BJ (cell line): Measurements from ENCODE around the gene FAM98B. TPM values are rescaled to one million over a fixed set of nuclear protein-coding genes. Genes with fewer than 3 reads are reported as not detected.

Experiments
- CTCF ChIA-PET: fragments of 350-600 bp; formaldehyde crosslinking; extraction: SDS; loops from one replicate; lab custom pipeline; 2021; ENCODE audit warnings: antibody characterized with exemption, inconsistent platforms; lab: Yijun Ruan, JAX
- POLR2A ChIA-PET: fragments of 300-600 bp; sonication (Branson Sonifier 250); formaldehyde crosslinking; extraction: SDS; loops from one replicate; lab custom pipeline; 2021; ENCODE audit warnings: antibody characterized with exemption; lab: Charles Lee
- DNase-seq: peaks from one replicate; pipeline ENCODE4 v3.0.0-alpha.2; 2011; ENCODE audit warnings: low read depth
- H3K27me3 ChIP-seq: 2 replicates; pipeline ENCODE4 v1.6.0; 2011; ENCODE audit warnings: low read length; ENCODE audit not compliant: control insufficient read depth, insufficient read depth
- H3K36me3 ChIP-seq: 2 replicates; pipeline ENCODE4 v1.5.1; 2011; ENCODE audit warnings: low read length; ENCODE audit not compliant: control insufficient read depth, insufficient read depth
- H3K4me3 ChIP-seq: 2 replicates; pipeline ENCODE4 v1.5.1; 2011; ENCODE audit warnings: low read depth, mild to moderate bottlenecking, control low read depth, low read length
- CTCF ChIP-seq: IDR thresholded peaks from 2 replicates; pipeline ENCODE4 v1.5.1; 2011; ENCODE audit warnings: low read depth, mild to moderate bottlenecking, control low read depth, inconsistent platforms, low read length, moderate library complexity; ENCODE audit not compliant: insufficient read depth
- polyA plus RNA-seq: library from polyadenylated mRNA; depleted of rRNA; stranded (reverse); fragments of >200 nt; gene quantifications from 2 replicates; pipeline ENCODE4 v1.2.3, GENCODE V29; 2011

FAM98B gene
- polyA plus RNA-seq, 1 experiment, result 4.9 TPM

- POLR2A ChIA-PET, result no interaction called here
- H3K36me3 ChIP-seq, result no peaks in the 10 kb centered on the region
- CTCF ChIA-PET, result interaction anchor here (1.0 to 4.4 kb wide), 27 partner anchors 11 to 447 kb away, joined by 3 to 90 read pairs (median 6); partner anchors contain the start of genes FAM98B and RASGRP1
Measured at GRCh38 chr15:38441130-38441519, 12.8 kb upstream of the FAM98B start.

GRCh38 chr15:38454696-38455090, 766 bp downstream of the FAM98B start:
- H3K4me3 ChIP-seq, result peak overlapping the region; percentile 84
- no peaks in the 10 kb centered on the region for H3K27me3 ChIP-seq
- no peak for DNase-seq
- no peaks in the 10 kb centered on the region for H3K36me3 ChIP-seq
- no peak for TF ChIP-seq CTCF
- POLR2A ChIA-PET, result interaction anchor here (0.8 kb wide), 1 partner anchor 475 kb away, joined by 3 read pairs; no protein-coding TSS in a partner anchor
- CTCF ChIA-PET, result interaction anchor here (0.7 to 3.7 kb wide), 13 partner anchors 9 to 244 kb away, joined by 3 to 36 read pairs (median 5); partner anchors contain the start of gene RASGRP1

More at GRCh38 chr15:38441130-38441519, 12.8 kb upstream of the FAM98B start:
- no peak for TF ChIP-seq CTCF
- Histone ChIP-seq H3K27me3 (peaks cover 9% of the 10 kb centered on the region), H3K4me3 (no peak overlapping the region)
- no peak for DNase-seq

- POLR2A ChIA-PET, result no interaction called here
- peak overlapping the region; percentile 84 for H3K4me3 ChIP-seq
- no peaks in the 10 kb centered on the region for H3K36me3 ChIP-seq
- CTCF ChIA-PET, result interaction anchor here (0.7 to 3.7 kb wide), 12 partner anchors 8 to 244 kb away, joined by 3 to 36 read pairs (median 4); partner anchors contain the start of gene RASGRP1
- TF ChIP-seq CTCF, result no peak
- no peak for DNase-seq
- H3K27me3 ChIP-seq, result no peaks in the 10 kb centered on the region
Measured at GRCh38 chr15:38455092-38455491, 1.2 kb downstream of the FAM98B start.

- ChIA-PET CTCF (interaction anchor here (1.4 to 2.9 kb wide), 2 partner anchors 18 to 241 kb away, joined by 3 to 8 read pairs; no protein-coding TSS in a partner anchor), POLR2A (no interaction called here)
- H3K36me3 ChIP-seq, result no peaks in the 10 kb centered on the region
- no peaks in the 10 kb centered on the region for H3K27me3 ChIP-seq
- no peak overlapping the region for H3K4me3 ChIP-seq
- no peak for DNase-seq
- no peak for TF ChIP-seq CTCF
Measured at GRCh38 chr15:38458646-38459045, 4.7 kb downstream of the FAM98B start.

GRCh38 chr15:38459480-38459879, 5.6 kb downstream of the FAM98B start:
- CTCF ChIA-PET, result interaction anchor here (1.4 to 2.9 kb wide), 2 partner anchors 19 to 240 kb away, joined by 3 to 8 read pairs; no protein-coding TSS in a partner anchor
- POLR2A ChIA-PET, result no interaction called here

More at GRCh38 chr15:38459480-38459879, 5.6 kb downstream of the FAM98B start:
- Histone ChIP-seq H3K27me3 (no peaks in the 10 kb centered on the region), H3K4me3 (no peak overlapping the region), H3K36me3 (no peaks in the 10 kb centered on the region)
- DNase-seq, result no peak
- no peak for TF ChIP-seq CTCF
